HG03432 (cell line): ENCODE measurements around the gene FAM32A.
A peak's percentile ranks its signal among the peaks of the same experiment; 100 is the strongest.

Experiments used
- ATAC-seq: cut with Tn5 transposase; IDR thresholded peaks from one replicate; pipeline ENCODE4 v1.9.1; 2021; ENCODE audit warnings: mild to moderate bottlenecking, moderate library complexity; ENCODE audit not compliant: unreplicated experiment

FAM32A gene

GRCh38 chr19:16185123-16185767 lies at the start of gene FAM32A:
TSS of gene FAM32A (plus strand) at chr19:16185410. CDS start at chr19:16185443, 33 bp downstream.
- peak; percentile 83 for ATAC-seq

GRCh38 chr19:16135430-16136127 lies 49.6 kb upstream of the FAM32A start:
- no peak for ATAC-seq

GRCh38 chr19:16136185-16136999 lies 48.8 kb upstream of the FAM32A start:
- no peak for ATAC-seq

GRCh38 chr19:16139752-16140151 lies 45.5 kb upstream of the FAM32A start:
- ATAC-seq, result no peak

GRCh38 chr19:16141043-16141442 lies 44.2 kb upstream of the FAM32A start:
- ATAC-seq, result peak; percentile 40

- no peak for ATAC-seq
These were observed 43.1 kb upstream of the FAM32A start for GRCh38 chr19:16142032-16142580.

GRCh38 chr19:16143399-16144215 lies 41.6 kb upstream of the FAM32A start, which contains the start of gene HSH2D:
TSS of gene HSH2D (plus strand) at chr19:16143685. CDS start at chr19:16148751, 5,066 bp downstream.
- peak; percentile 55 for ATAC-seq

- ATAC-seq, result no peak
These were observed 41.0 kb upstream of the FAM32A start for GRCh38 chr19:16144216-16144581.

- ATAC-seq, result no peak
These were observed 39.1 kb upstream of the FAM32A start for GRCh38 chr19:16146112-16146511.

- ATAC-seq, result no peak
These were observed 36.6 kb upstream of the FAM32A start for GRCh38 chr19:16148443-16149229.

GRCh38 chr19:16153582-16154336 lies 31.5 kb upstream of the FAM32A start:
- ATAC-seq, result no peak

GRCh38 chr19:16154557-16154956 lies 30.7 kb upstream of the FAM32A start:
- ATAC-seq, result no peak

GRCh38 chr19:16155128-16155527 lies 30.1 kb upstream of the FAM32A start:
- ATAC-seq, result no peak

GRCh38 chr19:16156904-16157303 lies 28.3 kb upstream of the FAM32A start:
- ATAC-seq, result no peak

- no peak for ATAC-seq
These were observed 27.6 kb upstream of the FAM32A start for GRCh38 chr19:16157601-16158000.

GRCh38 chr19:16159655-16160054 lies 25.6 kb upstream of the FAM32A start:
- no peak for ATAC-seq

GRCh38 chr19:16160445-16160942 lies 24.7 kb upstream of the FAM32A start:
- no peak for ATAC-seq

GRCh38 chr19:16160943-16161560 lies 24.2 kb upstream of the FAM32A start:
- ATAC-seq, result no peak
